Fibroblast of mammary gland (primary cell): ENCODE measurements around the gene CHMP3.
"Not testable (repeated sequence)": the region's sequence is repeated elsewhere in the genome, so short reads cannot be mapped to it uniquely, and the experiment has no call there.

ENCODE experiments used
- DNase-seq: peaks from one replicate; pipeline ENCODE4 v3.0.0-alpha.2; 2010; ENCODE audit warnings: low read depth
- H3K4me3 ChIP-seq: 2 replicates; pipeline ENCODE4 v1.5.1; 2011; ENCODE audit warnings: low read depth, mild to moderate bottlenecking, low read length, moderate library complexity; ENCODE audit not compliant: control insufficient read depth
- CTCF ChIP-seq: conservative IDR thresholded peaks from 2 replicates; pipeline ENCODE4 v1.5.1; 2011; ENCODE audit warnings: low read depth, low read length, inconsistent platforms; ENCODE audit not compliant: control insufficient read depth, insufficient read depth

The CHMP3 gene

DNA sequence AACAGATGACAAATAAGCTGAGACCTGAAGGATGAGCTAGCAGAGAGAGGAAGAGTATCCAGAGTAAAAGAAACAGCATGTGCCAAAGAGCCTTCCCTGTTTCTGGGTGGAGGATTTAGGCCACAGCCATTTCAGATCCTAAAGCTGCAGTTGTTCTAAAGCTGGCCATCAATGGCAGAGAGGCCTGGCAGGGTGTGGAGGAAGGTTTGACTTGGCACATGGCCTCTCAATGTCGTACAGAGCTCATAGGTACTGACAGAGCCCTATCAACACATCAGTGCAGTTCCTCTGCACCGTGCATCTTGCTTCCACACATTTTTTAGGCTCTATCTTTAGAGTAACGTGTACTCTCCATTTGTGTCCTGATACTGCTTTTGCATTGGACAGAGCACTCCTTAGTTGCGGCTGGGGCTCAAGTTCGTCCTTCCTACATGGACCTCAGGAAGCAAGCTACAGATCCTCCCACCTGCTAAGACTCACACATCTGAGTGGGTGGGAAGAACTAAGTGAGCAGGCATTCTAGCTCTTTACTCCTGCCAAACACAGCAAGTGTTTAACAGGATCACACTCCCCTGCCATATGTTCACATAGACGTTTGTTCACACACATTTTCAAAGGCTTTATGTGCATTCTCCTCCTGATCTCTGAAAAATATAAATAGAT, 3.0 kb upstream of the CHMP3 start:
- TF ChIP-seq CTCF = no peak
- H3K4me3 ChIP-seq = no peak overlapping the region
- peak; percentile 17 for DNase-seq

DNA sequence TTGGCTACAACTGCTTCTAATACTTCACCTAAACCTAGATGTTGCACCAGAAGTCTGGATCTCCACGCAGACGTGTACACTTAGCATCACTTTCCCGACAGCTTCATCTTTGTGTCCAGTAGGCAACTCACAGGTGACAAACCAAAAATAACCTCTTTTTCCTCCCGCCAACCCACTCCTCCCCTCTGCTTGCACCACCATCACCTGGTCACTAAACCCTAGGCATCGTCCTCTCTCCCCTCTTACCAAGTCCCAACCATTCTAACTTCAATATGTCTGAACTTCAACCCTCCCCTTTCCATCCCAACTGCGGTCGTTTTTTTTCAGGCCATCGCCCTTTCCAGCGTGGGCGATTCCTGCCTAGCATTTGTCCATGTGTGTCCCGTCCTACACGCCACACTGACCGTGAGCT, 413 bp upstream of the CHMP3 start:
- peak overlapping the region; percentile 92 for H3K4me3 ChIP-seq
- no peak for TF ChIP-seq CTCF
- DNase-seq = no peak

- no peak for DNase-seq
- no peak for TF ChIP-seq CTCF
- H3K4me3 ChIP-seq = peak overlapping the region; percentile 92
Observed at GRCh38 chr2:86562485-86562921, 740 bp downstream of the CHMP3 start.

DNA sequence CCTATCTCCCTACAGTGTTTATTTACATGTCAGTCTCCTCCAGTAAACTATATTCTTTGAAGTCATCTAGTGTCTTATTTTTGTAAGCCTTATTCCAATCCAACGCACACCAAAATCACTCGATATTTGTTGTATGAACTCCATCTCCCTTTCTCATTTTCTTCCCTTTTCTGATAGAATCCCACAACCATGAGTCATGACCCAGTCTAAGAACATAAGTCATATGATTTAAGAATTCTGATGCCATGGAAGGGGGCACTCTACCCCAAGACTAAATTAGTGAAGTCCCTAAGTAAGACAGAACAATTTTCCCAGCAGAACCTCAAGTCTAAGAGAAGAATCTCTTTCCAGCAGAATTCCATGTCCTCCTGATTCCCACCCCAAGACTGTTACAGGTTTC, 5.4 kb downstream of the CHMP3 start:
- TF ChIP-seq CTCF = no peak
- peak; percentile 22 for DNase-seq
- H3K4me3 ChIP-seq = no peak overlapping the region

GRCh38 chr2:86556508-86556907, 6.7 kb downstream of the CHMP3 start:
- no peak for TF ChIP-seq CTCF
- DNase-seq = no peak
- H3K4me3 ChIP-seq = no peak overlapping the region

DNA sequence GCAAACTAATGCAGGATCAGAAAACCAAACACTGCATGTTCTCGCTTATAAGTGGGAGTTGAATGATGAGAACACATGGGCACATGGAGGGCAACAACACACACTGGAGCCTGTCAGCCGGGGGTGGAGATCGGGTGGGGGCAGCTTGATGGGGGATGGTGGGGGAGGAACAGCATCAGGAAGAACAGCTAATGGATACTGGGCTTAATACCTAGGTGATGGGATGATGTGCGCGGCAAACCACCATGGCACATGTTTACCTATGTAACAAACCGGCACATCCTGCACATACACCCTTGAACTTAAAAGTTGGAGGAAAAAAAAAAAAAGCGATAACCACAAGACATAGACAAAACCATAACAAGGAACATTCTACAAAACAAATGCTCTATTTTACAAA, 10.4 kb downstream of the CHMP3 start:
- no peak for TF ChIP-seq CTCF
- no peak overlapping the region for H3K4me3 ChIP-seq
- DNase-seq = no peak

- not testable (repeated sequence) for DNase-seq
Observed at GRCh38 chr2:86549963-86550725, 13.1 kb downstream of the CHMP3 start.

DNA sequence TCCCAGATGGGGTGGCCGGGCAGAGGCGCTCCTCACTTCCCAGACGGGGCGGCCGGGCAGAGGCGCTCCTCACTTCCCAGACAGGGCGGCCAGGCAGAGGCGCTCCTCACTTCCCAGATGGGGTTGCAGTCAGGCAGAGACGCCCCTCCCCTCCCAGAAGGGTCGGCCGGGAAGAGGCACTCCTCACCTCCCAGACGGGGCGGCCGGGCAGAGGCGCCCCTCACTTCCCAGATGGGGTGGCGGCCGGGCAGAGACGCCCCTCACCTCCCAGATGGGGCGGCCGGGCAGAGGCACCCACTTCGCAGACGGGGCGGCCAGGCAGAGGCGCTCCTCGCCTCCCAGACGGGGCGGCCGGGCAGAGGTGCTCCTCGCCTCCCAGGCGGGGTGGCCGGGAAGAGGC, 13.8 kb downstream of the CHMP3 start:
- not testable (repeated sequence) for H3K4me3 ChIP-seq, DNase-seq

More at GRCh38 chr2:86549963-86550725, 13.1 kb downstream of the CHMP3 start:
- not testable (repeated sequence) for H3K4me3 ChIP-seq

GRCh38 chr2:86548913-86549396, 14.3 kb downstream of the CHMP3 start:
- DNase-seq, H3K4me3 ChIP-seq: not testable (repeated sequence)

- DNase-seq, H3K4me3 ChIP-seq: not testable (repeated sequence)
Observed at GRCh38 chr2:86548165-86548912, 14.9 kb downstream of the CHMP3 start.
